Endothelial cell of umbilical vein (primary cell): ENCODE results near the gene KRT17. TPM values are rescaled to one million over a fixed set of nuclear protein-coding genes. Genes with fewer than 3 reads are reported as not detected.

Source experiments
- BruUV-seq: library from RNA; stranded (reverse); fragments of 400-500 nt; replicated peaks from 2 replicates; lab custom pipeline; 2021; lab: Mats Ljungman, UMichigan
- CTCF ChIA-PET: fragments of 300-600, 350-600 bp; sonication (Branson Sonifier 250); formaldehyde crosslinking; loops from one replicate; lab custom pipeline; 2021; ENCODE audit warnings: antibody characterized with exemption, inconsistent platforms; lab: Charles Lee
- POLR2A ChIA-PET: fragments of 300-600, 350-600 bp; sonication (Branson Sonifier 250); formaldehyde crosslinking; loops from one replicate; lab custom pipeline; 2021; ENCODE audit warnings: antibody characterized with exemption, inconsistent platforms; lab: Charles Lee
- DNase-seq: peaks from one replicate; pipeline ENCODE4 v3.0.0-alpha.2; 2011; ENCODE audit warnings: low read depth, low spot score
- FAIRE-seq: peaks from 2 replicates; lab custom pipeline; 2011; peaks lifted over from hg19 to GRCh38; lab: Jason Lieb, UNC
- H2AFZ ChIP-seq: 2 replicates; pipeline ENCODE4 v1.6.0; 2012; ENCODE audit warnings: low read depth, low read length, control low read depth, inconsistent platforms
- H3K27ac ChIP-seq: 2 replicates; pipeline ENCODE4 v1.5.1; 2011; ENCODE audit warnings: low read depth, mild to moderate bottlenecking, control low read depth, low read length, moderate library complexity; ENCODE audit not compliant: insufficient read depth
- H3K27me3 ChIP-seq, 2 experiments: 2 replicates each; pipeline versions ENCODE4 v1.6.0 to v1.6.1; 2011; ENCODE audit warnings: low read length in 2 of 2, mixed read lengths in 1 of 2; ENCODE audit not compliant: control insufficient read depth in 2 of 2, insufficient read depth in 2 of 2
- H3K36me3 ChIP-seq, 2 experiments: 2 replicates in 1 of 2; 3 replicates in 1 of 2; pipeline ENCODE4 v1.5.1; 2011; ENCODE audit warnings: low read length in 2 of 2, mild to moderate bottlenecking in 1 of 2, moderate library complexity in 1 of 2; ENCODE audit not compliant: control insufficient read depth in 2 of 2, insufficient read depth in 2 of 2; ENCODE audit errors: extremely low read depth in 1 of 2
- H3K4me1 ChIP-seq: 3 replicates; pipeline ENCODE4 v1.5.1; 2011; ENCODE audit warnings: mild to moderate bottlenecking, low read length; ENCODE audit not compliant: control insufficient read depth, insufficient read depth; ENCODE audit errors: extremely low read depth
- H3K4me2 ChIP-seq: 2 replicates; pipeline ENCODE4 v1.6.1; 2011; ENCODE audit warnings: low read length, control low read depth, mixed read lengths; ENCODE audit not compliant: insufficient read depth
- H3K4me3 ChIP-seq, 3 experiments: fragments of 200-600 bp in 1 of 3; sonication (generic), shearing (Covaris generic) in 1 of 3; replicated peaks in 1 of 3; 2 replicates each; pipeline ENCODE4 v1.5.1; 2011 to 2016; ENCODE audit warnings: control low read depth in 3 of 3, low read length in 3 of 3, mild to moderate bottlenecking in 2 of 3, inconsistent platforms in 1 of 3, low read depth in 1 of 3, moderate library complexity in 1 of 3; ENCODE audit not compliant: insufficient read depth in 1 of 3
- H3K79me2 ChIP-seq: 2 replicates; pipeline ENCODE4 v1.6.0; 2012; ENCODE audit warnings: low read length, inconsistent platforms; ENCODE audit not compliant: control insufficient read depth, insufficient read depth
- H3K9ac ChIP-seq: replicated peaks from 2 replicates; pipeline ENCODE3; 2011; ENCODE audit warnings: low read length, control low read depth; ENCODE audit not compliant: insufficient read depth; ENCODE audit errors: extremely low read depth
- H3K9me1 ChIP-seq: replicated peaks from 3 replicates; pipeline ENCODE4 v1.6.0; 2011; ENCODE audit warnings: mild to moderate bottlenecking, low read length; ENCODE audit not compliant: control insufficient read depth, insufficient read depth; ENCODE audit errors: extremely low read depth
- H3K9me3 ChIP-seq: replicated peaks from 2 replicates; pipeline ENCODE4 v1.5.1; 2012; ENCODE audit warnings: low read length, inconsistent platforms; ENCODE audit not compliant: control insufficient read depth, insufficient read depth
- H4K20me1 ChIP-seq: replicated peaks from 2 replicates; pipeline ENCODE3; 2011; ENCODE audit warnings: mild to moderate bottlenecking, low read length; ENCODE audit not compliant: control insufficient read depth, insufficient read depth; ENCODE audit errors: extremely low read depth
- CTCF ChIP-seq, 2 donors: IDR thresholded peaks; 1 replicate in 1 of 2; 2 replicates in 1 of 2; pipeline ENCODE4 v1.5.1; 2011; ENCODE audit warnings: low read length in 2 of 2, mild to moderate bottlenecking in 2 of 2, moderate library complexity in 2 of 2, control low read depth in 1 of 2, inconsistent platforms in 1 of 2, low read depth in 1 of 2; ENCODE audit not compliant: insufficient read depth in 1 of 2; ENCODE audit errors: extremely low read depth in 1 of 2
- EZH2 ChIP-seq: IDR thresholded peaks from 2 replicates; pipeline ENCODE4 v1.6.1; 2012; ENCODE audit warnings: borderline replicate concordance, low read depth, mild to moderate bottlenecking, moderate library complexity, low read length, inconsistent platforms; ENCODE audit not compliant: severe bottlenecking
- FOS ChIP-seq: IDR thresholded peaks from 2 replicates; pipeline ENCODE4 v1.6.1; 2011; ENCODE audit warnings: mild to moderate bottlenecking, low read length, moderate library complexity, borderline replicate concordance; ENCODE audit not compliant: insufficient read depth
- GATA2 ChIP-seq: IDR thresholded peaks from 2 replicates; pipeline ENCODE4 v1.7.0; 2011; ENCODE audit warnings: low read depth, mild to moderate bottlenecking, moderate library complexity, mixed read lengths, low read length; ENCODE audit not compliant: insufficient read length, insufficient read depth
- JUN ChIP-seq: IDR thresholded peaks from 2 replicates; pipeline ENCODE4 v1.6.1; 2011; ENCODE audit warnings: borderline replicate concordance, low read depth; ENCODE audit not compliant: insufficient read length, insufficient read depth
- MYC ChIP-seq: IDR thresholded peaks from one replicate; pipeline ENCODE4 v1.6.1; 2011; ENCODE audit warnings: mild to moderate bottlenecking, low read depth, low read length
- POLR2A ChIP-seq: IDR thresholded peaks from 2 replicates; pipeline ENCODE4 v1.6.1; 2012; ENCODE audit warnings: low read depth, mild to moderate bottlenecking, control low read depth, low read length
- POLR2AphosphoS5 ChIP-seq: IDR thresholded peaks from 2 replicates; pipeline ENCODE4 v1.6.1; 2012; ENCODE audit warnings: low read depth, mild to moderate bottlenecking, control low read depth, low read length, moderate library complexity; ENCODE audit not compliant: insufficient read depth
- dilution Hi-C: fragments of 300-500 bp; cut with MboI; formaldehyde crosslinking; loops from one replicate; pipeline ENCODE4 v1.15.0; 2019; ENCODE audit warnings: low sequenced_read_pairs; ENCODE audit not compliant: extremely low pct_ligation_motif_present
- intact Hi-C: fragments of 100-400 bp; cut with micrococcal nuclease; formaldehyde crosslinking; loops from one replicate; pipeline ENCODE4 v1.10.0; 2022
- polyA plus RNA-seq, 4 experiments: library from polyadenylated mRNA; depleted of rRNA in 3 of 4; stranded (reverse) in 3 of 4; unstranded in 1 of 4; fragments of >200 nt; gene quantifications; 2 replicates each; pipeline versions ENCODE4 v1.2.1 to v1.2.3, GENCODE V29; 2011 to 2012; ENCODE audit warnings: missing spikeins in 1 of 4
- total RNA-seq: library from RNA; stranded (reverse); gene quantifications from 2 replicates; pipeline ENCODE4 v1.2.3, GENCODE V29; 2021
- TF ChIP-seq, protein P1 (sequence below): IDR thresholded peaks from 2 replicates; pipeline ENCODE4 v1.6.1; 2011; ENCODE audit not compliant: insufficient read depth, insufficient read length

KRT17 gene
- total and polyA plus RNA-seq, 2 donors (not counting 3 experiments of a cell fraction or from before 2014, with no cell fraction given), result 0.83 to 1.6 TPM

GRCh38 chr17:41580687-41581365, 43.5 kb downstream of the KRT17 start:
- no peak overlapping the region for H3K9ac ChIP-seq
- BruUV-seq, result no TSS peak
- H2AFZ ChIP-seq, result no peak overlapping the region
- ChIA-PET CTCF (interaction anchor here (0.9 to 3.3 kb wide), 2 partner anchors 67 to 82 kb away, joined by 5 to 16 read pairs; no protein-coding TSS in a partner anchor), POLR2A (no interaction called here)
- dilution Hi-C loops, result no loop called here
- H3K27me3 ChIP-seq, result peaks cover 0 to 4% of the 10 kb centered on the region in 2 experiments
- H4K20me1 ChIP-seq, result no peaks in the 10 kb centered on the region
- H3K9me3 ChIP-seq, result no peaks in the 10 kb centered on the region
- no peaks in the 10 kb centered on the region for H3K4me1 ChIP-seq
- intact Hi-C loops, result no loop called here
- no peak overlapping the region for H3K27ac ChIP-seq
- TF ChIP-seq MYC, result no peak
- no peak for TF ChIP-seq CTCF (IDR thresholded peaks at IDR 0.05; ENCODE audit: extremely low read depth in 1 of 2, insufficient read depth in 1 of 2, low read depth in 1 of 2, low read length in 2 of 2)
- TF ChIP-seq POLR2AphosphoS5, result no peak
- no peak for TF ChIP-seq GATA2
- TF ChIP-seq JUN, result no peak
- TF ChIP-seq, protein P1, sequence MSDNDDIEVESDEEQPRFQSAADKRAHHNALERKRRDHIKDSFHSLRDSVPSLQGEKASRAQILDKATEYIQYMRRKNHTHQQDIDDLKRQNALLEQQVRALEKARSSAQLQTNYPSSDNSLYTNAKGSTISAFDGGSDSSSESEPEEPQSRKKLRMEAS, result no peak
- no peak for TF ChIP-seq EZH2
- no peak for TF ChIP-seq FOS
- no peak for TF ChIP-seq POLR2A
- no peaks in the 10 kb centered on the region for H3K36me3 ChIP-seq
- H3K9me1 ChIP-seq, result no peaks in the 10 kb centered on the region
- H3K79me2 ChIP-seq, result no peaks in the 10 kb centered on the region
- FAIRE-seq (no peak), DNase-seq (no peak)
- no peak overlapping the region for H3K4me2 ChIP-seq
- no peak overlapping the region for H3K4me3 ChIP-seq
